Neutrophil (primary cell): ENCODE data around the gene GALNT9.
"Not testable (repeated sequence)": the region's sequence is repeated elsewhere in the genome, so short reads cannot be mapped to it uniquely, and the experiment has no call there.

Experiments used
- H3K27ac ChIP-seq: fragments of 200-600 bp; sonication (generic); 2 replicates; pipeline ENCODE4 v1.5.1; 2016; ENCODE audit warnings: mild to moderate bottlenecking, moderate library complexity
- H3K27me3 ChIP-seq: fragments of 200-600 bp; sonication (generic); 2 replicates; pipeline ENCODE4 v1.6.0; 2016; ENCODE audit warnings: mild to moderate bottlenecking
- H3K36me3 ChIP-seq: fragments of 200-600 bp; sonication (generic); 2 replicates; pipeline ENCODE4 v1.5.1; 2017
- H3K4me1 ChIP-seq, 2 experiments: fragments of 200-600 bp in 1 of 2; sonication (generic) in 1 of 2; 1 replicate in 1 of 2; 2 replicates in 1 of 2; pipeline versions ENCODE4 v1.5.1 to v1.6.1; 2013 to 2016; ENCODE audit warnings: low read depth in 1 of 2, low read length in 1 of 2, mild to moderate bottlenecking in 1 of 2, moderate library complexity in 1 of 2; ENCODE audit not compliant: control insufficient read depth in 1 of 2, insufficient read depth in 1 of 2
- H3K4me3 ChIP-seq, 2 experiments: fragments of 200-600 bp in 1 of 2; sonication (generic) in 1 of 2; 1 replicate in 1 of 2; 2 replicates in 1 of 2; pipeline ENCODE4 v1.5.1; 2013 to 2016; ENCODE audit warnings: low read depth in 1 of 2, low read length in 1 of 2, mild to moderate bottlenecking in 1 of 2, moderate library complexity in 1 of 2
- H3K9me3 ChIP-seq: fragments of 200-600 bp; sonication (generic); 2 replicates; pipeline ENCODE4 v1.5.1; 2016
- CTCF ChIP-seq: fragments of 200-600 bp; sonication (generic); IDR thresholded peaks from 2 replicates; pipeline ENCODE4 v1.5.1; 2016; ENCODE audit warnings: antibody characterized with exemption

The GALNT9 gene

GRCh38 chr12:132225214-132225613 lies 104.2 kb downstream of the GALNT9 start:
- Histone ChIP-seq H3K4me1 (peaks cover 7 to 9% of the 10 kb centered on the region in 2 experiments), H3K9me3 (no peaks in the 10 kb centered on the region), H3K4me3 (no peak overlapping the region), H3K27ac (no peak overlapping the region), H3K27me3 (peaks cover 32% of the 10 kb centered on the region), H3K36me3 (no peaks in the 10 kb centered on the region)
- no peak for TF ChIP-seq CTCF

GRCh38 chr12:132224484-132224883 lies 104.9 kb downstream of the GALNT9 start:
- H3K4me1 ChIP-seq, result peaks cover 7 to 9% of the 10 kb centered on the region in 2 experiments
- no peak overlapping the region for H3K27ac ChIP-seq
- no peak for TF ChIP-seq CTCF
- no peak overlapping the region for H3K4me3 ChIP-seq
- peaks cover 39% of the 10 kb centered on the region for H3K27me3 ChIP-seq
- no peaks in the 10 kb centered on the region for H3K9me3 ChIP-seq
- H3K36me3 ChIP-seq, result no peaks in the 10 kb centered on the region

- H3K4me3 ChIP-seq, result no peak overlapping the region
- peaks cover 39% of the 10 kb centered on the region for H3K27me3 ChIP-seq
- H3K4me1 ChIP-seq, result peaks cover 7 to 9% of the 10 kb centered on the region in 2 experiments
- no peak for TF ChIP-seq CTCF
- H3K36me3 ChIP-seq, result no peaks in the 10 kb centered on the region
- no peaks in the 10 kb centered on the region for H3K9me3 ChIP-seq
- no peak overlapping the region for H3K27ac ChIP-seq
Observed at GRCh38 chr12:132222808-132223173, 106.6 kb downstream of the GALNT9 start.

GRCh38 chr12:132222096-132222807 lies 107.1 kb downstream of the GALNT9 start:
- H3K36me3 ChIP-seq, result no peaks in the 10 kb centered on the region
- peaks cover 7 to 9% of the 10 kb centered on the region in 2 experiments for H3K4me1 ChIP-seq
- TF ChIP-seq CTCF, result no peak
- H3K27me3 ChIP-seq, result peaks cover 37% of the 10 kb centered on the region
- no peak overlapping the region for H3K27ac ChIP-seq
- H3K4me3 ChIP-seq, result no peak overlapping the region
- no peaks in the 10 kb centered on the region for H3K9me3 ChIP-seq

GRCh38 chr12:132219761-132220160 lies 109.6 kb downstream of the GALNT9 start:
- H3K27me3 ChIP-seq, result peaks cover 41% of the 10 kb centered on the region
- not testable (repeated sequence) for H3K27ac ChIP-seq, H3K36me3 ChIP-seq, H3K4me3 ChIP-seq, H3K4me1 ChIP-seq, H3K9me3 ChIP-seq

GRCh38 chr12:132219323-132219722 lies 110.1 kb downstream of the GALNT9 start:
- Histone ChIP-seq H3K27ac (no peak overlapping the region), H3K4me3 (no peak overlapping the region), H3K36me3 (no peaks in the 10 kb centered on the region), H3K9me3 (no peaks in the 10 kb centered on the region), H3K27me3 (peaks cover 46% of the 10 kb centered on the region), H3K4me1 (peaks cover 7 to 9% of the 10 kb centered on the region in 2 experiments)
- TF ChIP-seq CTCF, result no peak
